Suppressor macrophage (primary cell): Measurements from ENCODE around the gene TUBGCP2.
A peak's percentile ranks its signal among the peaks of the same experiment; 100 is the strongest.

Source experiments
- DNase-seq, 4 experiments: peaks; one replicate each; pipeline ENCODE4 v3.0.0-alpha.2; 2020 to 2022

Gene TUBGCP2

GRCh38 chr10:133243593-133243992 lies 65.1 kb downstream of the TUBGCP2 start:
- DNase-seq = no peak

- DNase-seq = no peak
These were observed 65.9 kb downstream of the TUBGCP2 start for GRCh38 chr10:133242611-133243356.

DNA sequence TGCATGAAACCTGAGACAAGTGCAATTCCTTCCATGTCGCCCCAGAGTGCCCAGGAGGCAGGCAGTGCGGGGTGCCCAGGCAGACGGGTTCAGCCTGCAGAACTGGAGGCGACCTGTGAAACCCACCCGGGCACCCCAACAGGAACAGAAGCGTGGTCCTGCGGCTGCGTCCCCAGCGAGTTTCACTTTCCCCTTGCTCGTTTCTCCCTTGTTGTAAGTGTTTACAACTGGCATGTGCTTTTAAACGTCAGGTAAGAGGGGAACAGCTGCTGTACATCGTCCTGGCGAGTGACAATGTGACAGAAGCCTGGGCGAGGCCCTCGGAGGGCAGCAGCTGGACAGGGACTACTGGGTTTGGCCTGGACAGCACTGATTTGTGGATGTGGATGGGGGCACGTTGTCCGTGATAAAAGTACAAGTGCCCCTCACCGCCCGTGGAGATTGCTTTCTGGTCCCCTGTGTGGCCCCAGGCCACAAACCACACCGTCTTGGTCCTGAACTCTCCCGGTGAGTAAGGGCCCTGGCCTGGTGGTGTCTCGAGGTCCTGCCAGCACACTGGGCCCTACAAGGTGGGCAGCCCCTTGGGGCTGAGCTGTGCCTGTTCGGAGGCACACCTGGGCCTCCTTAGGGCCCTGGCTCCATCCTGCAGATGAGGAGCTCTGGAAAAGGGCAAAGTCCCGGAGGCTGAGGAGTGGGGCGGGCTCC lies 67.0 kb downstream of the TUBGCP2 start:
- peak in 1 of 4 experiments; percentile 18 for DNase-seq

- no peak for DNase-seq
These were observed 68.7 kb downstream of the TUBGCP2 start for GRCh38 chr10:133239990-133240389.

- no peak for DNase-seq
These were observed 70.2 kb downstream of the TUBGCP2 start for GRCh38 chr10:133238466-133238804.

GRCh38 chr10:133237588-133238465 lies 70.8 kb downstream of the TUBGCP2 start, which contains the start of gene VENTX:
Gene VENTX, plus strand, starts transcription at chr10:133237855. Its CDS starts 60 bp downstream, at chr10:133237915.
- no peak for DNase-seq

- DNase-seq = no peak
These were observed 71.5 kb downstream of the TUBGCP2 start for GRCh38 chr10:133237241-133237587.

GRCh38 chr10:133236401-133237240 lies 72.1 kb downstream of the TUBGCP2 start:
- DNase-seq = peak in 2 of 4 experiments; percentile 46 to 57

- DNase-seq = peak; percentile 47 to 78 (median 69)
These were observed 72.7 kb downstream of the TUBGCP2 start for GRCh38 chr10:133235932-133236331.

DNA sequence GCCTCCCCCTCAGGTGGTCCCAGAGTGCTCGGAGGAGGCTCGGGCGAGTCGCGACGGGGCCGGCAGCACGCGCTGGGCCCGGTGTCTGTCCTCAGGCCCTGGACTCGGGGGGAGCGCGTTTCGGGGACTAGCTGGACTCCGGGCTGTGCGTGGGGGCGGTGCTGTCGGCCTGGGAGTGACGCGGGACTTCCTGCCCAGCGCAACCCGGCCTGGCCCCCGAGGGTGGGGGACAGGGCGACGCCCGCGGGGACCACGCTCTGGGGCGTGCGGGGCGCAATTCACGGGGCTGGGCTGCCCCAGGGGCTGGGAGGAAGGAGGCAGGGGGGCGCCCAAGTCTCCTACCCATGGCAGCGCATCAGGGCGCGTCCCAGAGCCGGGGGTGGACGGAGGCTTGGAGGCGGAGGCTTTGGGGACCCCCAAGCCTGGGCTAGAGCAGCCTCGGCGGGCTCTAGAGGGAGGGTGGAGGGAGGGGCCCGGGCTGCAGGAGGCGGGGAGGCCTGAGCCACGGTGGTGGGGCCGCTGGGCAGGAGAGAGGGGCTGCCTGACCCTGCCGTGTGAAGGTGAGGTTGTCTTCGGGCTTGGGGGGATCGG lies 73.3 kb downstream of the TUBGCP2 start:
- peak in 3 of 4 experiments; percentile 11 to 41 (median 34) for DNase-seq

- peak in 2 of 4 experiments; percentile 25 to 42 for DNase-seq
These were observed 73.9 kb downstream of the TUBGCP2 start for GRCh38 chr10:133234796-133235195.

DNA sequence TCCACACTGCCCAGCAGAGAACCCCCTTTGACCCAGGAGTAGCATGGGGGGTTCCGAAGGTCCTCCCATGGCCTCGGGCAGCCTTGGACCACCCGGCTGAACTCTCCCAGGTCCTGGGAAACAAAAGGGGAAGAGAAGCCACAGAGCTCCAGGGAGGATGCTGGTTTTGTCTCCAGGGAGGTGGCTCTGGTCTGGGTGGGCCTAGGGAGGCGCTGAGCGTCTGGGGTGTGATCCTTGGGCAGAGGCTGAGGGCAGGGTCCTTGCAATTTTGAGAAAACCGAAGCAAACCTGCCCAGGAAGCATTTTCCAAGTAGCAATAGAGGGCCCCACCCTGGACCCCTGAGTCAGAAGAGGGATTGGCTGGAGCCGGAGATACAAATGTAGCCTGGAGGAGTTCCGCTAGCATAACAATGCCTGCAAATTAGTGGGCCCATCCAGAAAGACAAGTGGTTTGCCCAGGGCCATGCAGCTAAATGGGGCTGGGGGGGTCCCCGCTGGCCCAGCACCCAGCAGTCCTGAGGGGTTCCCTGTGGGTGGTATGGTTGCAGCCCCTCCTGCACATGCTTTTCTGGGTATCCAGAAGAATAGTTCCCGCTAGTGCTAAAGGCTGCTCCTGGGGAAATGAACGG lies 76.6 kb downstream of the TUBGCP2 start:
- DNase-seq = no peak

GRCh38 chr10:133231244-133231945 lies 77.3 kb downstream of the TUBGCP2 start:
- no peak for DNase-seq

- peak; percentile 53 to 85 (median 70) for DNase-seq
These were observed 78.1 kb downstream of the TUBGCP2 start for GRCh38 chr10:133230387-133231195.

GRCh38 chr10:133230044-133230361 lies 78.7 kb downstream of the TUBGCP2 start, which contains the start of gene UTF1:
Gene UTF1, plus strand, starts transcription at chr10:133230217. Its CDS starts 72 bp downstream, at chr10:133230289.
- no peak for DNase-seq

DNA sequence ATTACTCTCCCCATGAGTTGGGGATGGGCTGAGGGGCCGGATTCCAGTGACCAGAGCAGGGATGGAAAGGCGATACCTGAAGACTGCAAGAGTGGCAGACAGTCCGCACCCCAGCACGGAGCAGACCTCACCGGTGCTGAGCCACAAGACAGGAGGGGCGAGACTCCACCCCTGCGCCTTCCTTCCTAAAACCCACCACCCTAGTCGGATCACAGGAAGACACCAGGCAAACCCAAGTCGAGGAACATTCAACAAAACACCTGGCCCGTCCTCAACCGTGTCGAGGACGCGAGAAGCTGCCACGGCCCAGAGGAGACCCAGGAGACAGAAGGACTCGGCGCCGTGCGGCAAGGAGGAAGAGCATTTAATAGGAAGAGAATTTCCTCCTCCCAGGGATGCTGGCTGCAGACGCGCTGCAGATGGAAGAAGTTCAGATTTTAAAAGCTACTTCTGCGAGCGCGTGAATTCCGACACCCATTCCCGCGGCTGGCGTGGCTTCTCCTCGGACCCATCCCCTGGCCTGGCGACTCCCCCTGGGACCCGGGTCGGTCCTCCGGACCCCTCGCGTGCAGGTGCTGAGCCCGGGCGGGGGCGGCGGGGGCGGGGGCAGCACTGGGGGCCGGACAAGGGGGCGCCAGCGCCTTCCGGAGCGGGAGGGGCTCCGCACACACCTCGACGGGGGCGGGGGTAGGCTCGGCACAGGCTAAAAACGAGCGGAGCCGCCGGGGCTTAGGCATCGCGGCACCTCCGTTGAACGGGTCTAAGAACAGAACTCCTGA lies 79.2 kb downstream of the TUBGCP2 start:
- peak in 3 of 4 experiments; percentile 8 to 34 (median 30) for DNase-seq
